Gastrocnemius medialis (tissue), 4 donors: ENCODE results near the gene MAP3K12.

Experiments used
- CTCF ChIP-seq, 5 experiments: fragments of 450-650 bp in 3 of 5; fragments of 200-600 bp in 2 of 5; sonication (generic) in 2 of 5; IDR thresholded peaks in 4 of 5; conservative IDR thresholded peaks in 1 of 5; 1 replicate in 4 of 5; 2 replicates in 1 of 5; pipeline ENCODE4 v1.5.1; 2016 to 2019; ENCODE audit warnings: antibody characterized with exemption in 5 of 5, mild to moderate bottlenecking in 3 of 5, moderate library complexity in 3 of 5
- POLR2A ChIP-seq, 2 donors: fragments of 450-650 bp; IDR thresholded peaks; one replicate each; pipeline ENCODE4 v1.6.1; 2017; ENCODE audit warnings: antibody characterized with exemption in 2 of 2, mild to moderate bottlenecking in 2 of 2, moderate library complexity in 2 of 2

GRCh38 chr12:53505555-53506449 is 6.5 kb upstream of the MAP3K12 start:
- TF ChIP-seq CTCF (IDR thresholded peaks at IDR 0.05 in 4 of 5, conservative IDR thresholded peaks at IDR 0.05 in 1 of 5) (no peak), POLR2A (IDR thresholded peaks at IDR 0.05) (no peak)
